ENCODE measurements around the gene TMEM170B.

Gene TMEM170B

DNA sequence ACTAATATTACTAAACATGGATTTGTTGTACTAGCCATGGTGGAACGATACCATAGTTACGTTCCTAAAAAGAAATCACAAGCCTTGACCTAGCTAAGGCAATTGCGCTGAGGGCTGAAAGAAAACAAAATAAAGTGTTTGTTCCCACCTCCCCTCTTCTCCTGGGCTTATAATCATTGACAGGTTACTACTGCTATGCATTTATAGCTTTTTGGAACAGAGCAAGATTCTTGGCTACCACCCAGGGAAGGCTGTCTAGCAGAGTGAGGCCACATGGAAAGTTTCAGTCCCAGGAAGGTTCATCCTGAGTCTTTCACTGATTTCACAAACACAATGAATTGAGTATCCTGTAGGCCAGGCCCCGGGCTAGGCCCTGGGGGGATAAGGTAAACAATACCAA is 84.6 kb downstream of the TMEM170B start:
- no peaks in the 10 kb centered on the region for H3K9me2 ChIP-seq (replicated peaks; ENCODE audit: insufficient read depth, low read length)
- no peaks in the 10 kb centered on the region for H3K36me3 ChIP-seq (replicated peaks; ENCODE audit: insufficient read depth, low read length)
- no peak overlapping the region for H3K4me3 ChIP-seq (ENCODE audit: low read length)
- no peaks in the 10 kb centered on the region for H3K9me3 ChIP-seq (replicated peaks; ENCODE audit: insufficient read depth, low read length)
- no peaks in the 10 kb centered on the region for H3K4me1 ChIP-seq (ENCODE audit: low read length)
- no peaks in the 10 kb centered on the region for H3K27me3 ChIP-seq (replicated peaks; ENCODE audit: insufficient read depth, low read length)
- H4K20me1 ChIP-seq (ENCODE audit: insufficient read depth, low read length), result no peaks in the 10 kb centered on the region
- no peak overlapping the region for H2AFZ ChIP-seq (ENCODE audit: low read length)
- H3K4me2 ChIP-seq (ENCODE audit: low read depth, low read length), result no peak overlapping the region
- no peak for DNase-seq
- no peak overlapping the region for H3K27ac ChIP-seq (ENCODE audit: low read length)
- H3K9ac ChIP-seq (ENCODE audit: low read length), result no peak overlapping the region
- H3F3A ChIP-seq (ENCODE audit: insufficient read depth, low read length), result no peaks in the 10 kb centered on the region
- TF ChIP-seq EZH2phosphoT487 (IDR thresholded peaks at IDR 0.05; ENCODE audit: low read length) (no peak), EZH2 (optimal IDR thresholded peaks at IDR 0.05; ENCODE audit: low read depth, low read length) (no peak)
- TF ChIP-seq, protein P1, sequence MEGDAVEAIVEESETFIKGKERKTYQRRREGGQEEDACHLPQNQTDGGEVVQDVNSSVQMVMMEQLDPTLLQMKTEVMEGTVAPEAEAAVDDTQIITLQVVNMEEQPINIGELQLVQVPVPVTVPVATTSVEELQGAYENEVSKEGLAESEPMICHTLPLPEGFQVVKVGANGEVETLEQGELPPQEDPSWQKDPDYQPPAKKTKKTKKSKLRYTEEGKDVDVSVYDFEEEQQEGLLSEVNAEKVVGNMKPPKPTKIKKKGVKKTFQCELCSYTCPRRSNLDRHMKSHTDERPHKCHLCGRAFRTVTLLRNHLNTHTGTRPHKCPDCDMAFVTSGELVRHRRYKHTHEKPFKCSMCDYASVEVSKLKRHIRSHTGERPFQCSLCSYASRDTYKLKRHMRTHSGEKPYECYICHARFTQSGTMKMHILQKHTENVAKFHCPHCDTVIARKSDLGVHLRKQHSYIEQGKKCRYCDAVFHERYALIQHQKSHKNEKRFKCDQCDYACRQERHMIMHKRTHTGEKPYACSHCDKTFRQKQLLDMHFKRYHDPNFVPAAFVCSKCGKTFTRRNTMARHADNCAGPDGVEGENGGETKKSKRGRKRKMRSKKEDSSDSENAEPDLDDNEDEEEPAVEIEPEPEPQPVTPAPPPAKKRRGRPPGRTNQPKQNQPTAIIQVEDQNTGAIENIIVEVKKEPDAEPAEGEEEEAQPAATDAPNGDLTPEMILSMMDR (IDR thresholded peaks at IDR 0.05; ENCODE audit: low read length), result no peak
- H3K79me2 ChIP-seq (ENCODE audit: low read length), result no peaks in the 10 kb centered on the region

DNA sequence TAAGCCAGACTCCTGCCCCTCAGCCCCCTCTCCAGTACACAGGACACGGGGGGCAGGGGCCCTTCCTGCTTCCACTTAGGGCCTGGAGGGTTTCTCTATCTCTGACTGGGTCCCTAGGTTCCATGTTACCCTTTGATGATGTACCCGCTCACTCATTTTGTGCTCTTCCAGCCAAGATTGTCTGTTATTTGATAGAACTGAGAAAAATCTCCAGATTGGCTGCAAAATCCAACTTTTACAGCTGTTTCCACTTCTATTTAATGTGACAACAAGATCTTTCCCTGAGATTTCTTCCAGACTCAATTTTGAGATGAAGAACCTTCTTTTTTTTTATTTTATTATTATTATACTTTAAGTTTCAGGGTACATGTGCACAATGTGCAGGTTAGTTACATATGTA is 85.7 kb downstream of the TMEM170B start:
- Histone ChIP-seq H3K4me1 (ENCODE audit: low read length) (no peaks in the 10 kb centered on the region), H3K27ac (ENCODE audit: low read length) (no peak overlapping the region), H3K9me2 (replicated peaks; ENCODE audit: insufficient read depth, low read length) (no peaks in the 10 kb centered on the region), H3K79me2 (ENCODE audit: low read length) (no peaks in the 10 kb centered on the region), H3K9ac (ENCODE audit: low read length) (no peak overlapping the region), H3K9me3 (replicated peaks; ENCODE audit: insufficient read depth, low read length) (no peaks in the 10 kb centered on the region), H3F3A (ENCODE audit: insufficient read depth, low read length) (no peaks in the 10 kb centered on the region), H2AFZ (ENCODE audit: low read length) (no peak overlapping the region), H4K20me1 (ENCODE audit: insufficient read depth, low read length) (no peaks in the 10 kb centered on the region), H3K27me3 (replicated peaks; ENCODE audit: insufficient read depth, low read length) (no peaks in the 10 kb centered on the region), H3K4me2 (ENCODE audit: low read depth, low read length) (no peak overlapping the region), H3K36me3 (replicated peaks; ENCODE audit: insufficient read depth, low read length) (no peaks in the 10 kb centered on the region), H3K4me3 (ENCODE audit: low read length) (no peak overlapping the region)
- TF ChIP-seq EZH2 (optimal IDR thresholded peaks at IDR 0.05; ENCODE audit: low read depth, low read length), result no peak
- no peak for TF ChIP-seq EZH2phosphoT487 (IDR thresholded peaks at IDR 0.05; ENCODE audit: low read length)
- TF ChIP-seq, protein P1 (IDR thresholded peaks at IDR 0.05; ENCODE audit: low read length), result no peak
- no peak for DNase-seq

DNA sequence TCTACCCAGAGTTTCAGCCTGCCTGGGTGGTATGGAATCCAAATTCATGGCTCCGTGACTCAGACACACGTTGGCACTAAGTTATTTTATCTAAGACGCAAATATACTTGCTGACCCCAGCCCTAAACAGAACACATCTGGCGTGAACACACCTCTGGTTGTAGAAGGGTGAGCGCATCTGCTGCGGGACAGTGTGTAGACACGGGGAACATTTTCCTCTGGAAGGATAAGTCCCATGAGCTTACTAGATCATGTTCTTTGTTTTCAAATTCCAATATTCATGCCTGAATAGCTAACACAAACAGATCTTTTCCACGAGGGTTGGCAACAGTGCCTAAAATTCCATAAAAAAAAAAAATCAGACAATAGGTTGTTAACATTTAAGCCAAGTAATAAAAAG is 87.8 kb downstream of the TMEM170B start:
- Histone ChIP-seq H3K79me2 (ENCODE audit: low read length) (no peaks in the 10 kb centered on the region), H3K4me1 (ENCODE audit: low read length) (no peaks in the 10 kb centered on the region), H3K9me2 (replicated peaks; ENCODE audit: insufficient read depth, low read length) (no peaks in the 10 kb centered on the region), H4K20me1 (ENCODE audit: insufficient read depth, low read length) (no peaks in the 10 kb centered on the region), H2AFZ (ENCODE audit: low read length) (no peak overlapping the region), H3K4me3 (ENCODE audit: low read length) (no peak overlapping the region), H3K9me3 (replicated peaks; ENCODE audit: insufficient read depth, low read length) (no peaks in the 10 kb centered on the region), H3F3A (ENCODE audit: insufficient read depth, low read length) (no peaks in the 10 kb centered on the region), H3K27ac (ENCODE audit: low read length) (no peak overlapping the region), H3K9ac (ENCODE audit: low read length) (no peak overlapping the region), H3K36me3 (replicated peaks; ENCODE audit: insufficient read depth, low read length) (no peaks in the 10 kb centered on the region), H3K27me3 (replicated peaks; ENCODE audit: insufficient read depth, low read length) (no peaks in the 10 kb centered on the region), H3K4me2 (ENCODE audit: low read depth, low read length) (no peak overlapping the region)
- TF ChIP-seq EZH2phosphoT487 (IDR thresholded peaks at IDR 0.05; ENCODE audit: low read length), result no peak
- no peak for DNase-seq

DNA sequence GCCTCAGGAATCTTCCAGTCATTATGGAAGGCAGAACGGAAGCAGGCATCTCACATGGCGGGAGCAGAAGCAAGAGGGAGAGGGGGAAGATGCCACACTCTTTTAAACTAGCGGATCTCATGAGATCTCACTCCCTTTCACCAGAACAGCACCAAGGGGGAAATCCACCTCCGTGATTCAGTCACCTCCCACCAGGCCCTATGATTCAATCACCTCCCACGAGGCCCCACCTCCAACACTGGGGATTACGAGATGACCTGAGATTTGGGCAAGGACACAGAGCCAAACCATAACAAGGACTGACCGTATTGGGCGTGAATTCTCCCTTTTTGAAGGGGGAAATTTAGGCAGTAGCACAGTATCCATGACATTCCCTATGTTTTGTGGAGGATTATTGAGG is 88.8 kb downstream of the TMEM170B start:
- H3K4me2 ChIP-seq (ENCODE audit: low read depth, low read length), result no peak overlapping the region
- H3K9me3 ChIP-seq (replicated peaks; ENCODE audit: insufficient read depth, low read length), result no peaks in the 10 kb centered on the region
- no peaks in the 10 kb centered on the region for H4K20me1 ChIP-seq (ENCODE audit: insufficient read depth, low read length)
- H3K27ac ChIP-seq (ENCODE audit: low read length), result no peak overlapping the region
- H3K4me1 ChIP-seq (ENCODE audit: low read length), result no peaks in the 10 kb centered on the region
- no peaks in the 10 kb centered on the region for H3K9me2 ChIP-seq (replicated peaks; ENCODE audit: insufficient read depth, low read length)
- no peak overlapping the region for H3K9ac ChIP-seq (ENCODE audit: low read length)
- no peak for DNase-seq
- H2AFZ ChIP-seq (ENCODE audit: low read length), result no peak overlapping the region
- no peaks in the 10 kb centered on the region for H3K36me3 ChIP-seq (replicated peaks; ENCODE audit: insufficient read depth, low read length)
- H3F3A ChIP-seq (ENCODE audit: insufficient read depth, low read length), result no peaks in the 10 kb centered on the region
- no peak for TF ChIP-seq EZH2 (optimal IDR thresholded peaks at IDR 0.05; ENCODE audit: low read depth, low read length)
- no peak for TF ChIP-seq EZH2phosphoT487 (IDR thresholded peaks at IDR 0.05; ENCODE audit: low read length)
- TF ChIP-seq, protein P1 (IDR thresholded peaks at IDR 0.05; ENCODE audit: low read length), result no peak
- no peaks in the 10 kb centered on the region for H3K27me3 ChIP-seq (replicated peaks; ENCODE audit: insufficient read depth, low read length)
- H3K4me3 ChIP-seq (ENCODE audit: low read length), result no peak overlapping the region
- no peaks in the 10 kb centered on the region for H3K79me2 ChIP-seq (ENCODE audit: low read length)
